ENCODE measurements around the gene CLDN9. TPM values are rescaled to one million over a fixed set of nuclear protein-coding genes. Genes with fewer than 3 reads are reported as not detected.

The CLDN9 gene
- total and polyA plus RNA-seq, 2 experiments from 2014 or later = 3.5 to 8.9 TPM

- Histone ChIP-seq H3K9me2 (replicated peaks; ENCODE audit: insufficient read depth) (no peaks in the 10 kb centered on the region), H3K4me1 (ENCODE audit: insufficient read depth) (peaks cover 3% of the 10 kb centered on the region), H3K27me3 (no peaks in the 10 kb centered on the region), H3K79me2 (no peaks in the 10 kb centered on the region), H3K9me3 (ENCODE audit: low read depth) (no peaks in the 10 kb centered on the region), H3K36me3 (replicated peaks; ENCODE audit: insufficient read depth, low read depth) (no peaks in the 10 kb centered on the region), H3K4me2 (no peak overlapping the region), H3K27ac (no peak overlapping the region), H4K20me1 (ENCODE audit: insufficient read depth, poor library complexity, severe bottlenecking) (no peaks in the 10 kb centered on the region), H3K4me3 (no peak overlapping the region), H2AFZ (no peak overlapping the region)
- no peak for TF ChIP-seq CTCF (IDR thresholded peaks at IDR 0.05; ENCODE audit: poor library complexity)
- TF ChIP-seq EZH2phosphoT487 (IDR thresholded peaks at IDR 0.05; ENCODE audit: low read depth, severe bottlenecking, unreplicated experiment) = no peak
- TF ChIP-seq EZH2 (IDR thresholded peaks at IDR 0.05; ENCODE audit: borderline replicate concordance) = no peak
- WGBS (ENCODE audit: low lambda C conversion rate, missing lambda C conversion rate) = 87% methylated on average over 15 of the region's 15 CpGs
- DNase-seq (ENCODE audit: low spot score) = no peak
Observed at GRCh38 chr16:2971985-2972784, 40.5 kb upstream of the CLDN9 start.

- H3K9me3 ChIP-seq (ENCODE audit: low read depth) = no peaks in the 10 kb centered on the region
- peaks cover 3% of the 10 kb centered on the region for H3K4me1 ChIP-seq (ENCODE audit: insufficient read depth)
- no peak overlapping the region for H3K4me3 ChIP-seq
- H3K4me2 ChIP-seq = no peak overlapping the region
- no peaks in the 10 kb centered on the region for H4K20me1 ChIP-seq (ENCODE audit: insufficient read depth, poor library complexity, severe bottlenecking)
- TF ChIP-seq EZH2 (IDR thresholded peaks at IDR 0.05; ENCODE audit: borderline replicate concordance) (no peak), CTCF (IDR thresholded peaks at IDR 0.05; ENCODE audit: poor library complexity) (no peak), EZH2phosphoT487 (IDR thresholded peaks at IDR 0.05; ENCODE audit: low read depth, severe bottlenecking, unreplicated experiment) (no peak)
- H3K36me3 ChIP-seq (replicated peaks; ENCODE audit: insufficient read depth, low read depth) = no peaks in the 10 kb centered on the region
- H3K9me2 ChIP-seq (replicated peaks; ENCODE audit: insufficient read depth) = no peaks in the 10 kb centered on the region
- no peaks in the 10 kb centered on the region for H3K79me2 ChIP-seq
- no peak overlapping the region for H3K27ac ChIP-seq
- H2AFZ ChIP-seq = no peak overlapping the region
- H3K27me3 ChIP-seq = no peaks in the 10 kb centered on the region
- WGBS (ENCODE audit: low lambda C conversion rate, missing lambda C conversion rate) = 78% methylated on average over 5 of the region's 5 CpGs
- DNase-seq (ENCODE audit: low spot score) = no peak
Observed at GRCh38 chr16:2973093-2973492, 39.6 kb upstream of the CLDN9 start.

- Histone ChIP-seq H3K27ac (no peak overlapping the region), H3K27me3 (no peaks in the 10 kb centered on the region), H3K4me1 (ENCODE audit: insufficient read depth) (peaks cover 3% of the 10 kb centered on the region), H3K79me2 (no peaks in the 10 kb centered on the region), H3K4me2 (no peak overlapping the region), H2AFZ (no peak overlapping the region), H4K20me1 (ENCODE audit: insufficient read depth, poor library complexity, severe bottlenecking) (no peaks in the 10 kb centered on the region), H3K9me2 (replicated peaks; ENCODE audit: insufficient read depth) (no peaks in the 10 kb centered on the region), H3K9me3 (ENCODE audit: low read depth) (no peaks in the 10 kb centered on the region), H3K4me3 (no peak overlapping the region), H3K36me3 (replicated peaks; ENCODE audit: insufficient read depth, low read depth) (no peaks in the 10 kb centered on the region)
- TF ChIP-seq CTCF (IDR thresholded peaks at IDR 0.05; ENCODE audit: poor library complexity) = no peak
- TF ChIP-seq EZH2 (IDR thresholded peaks at IDR 0.05; ENCODE audit: borderline replicate concordance) = no peak
- TF ChIP-seq EZH2phosphoT487 (IDR thresholded peaks at IDR 0.05; ENCODE audit: low read depth, severe bottlenecking, unreplicated experiment) = no peak
- 90% methylated on average over 12 of the region's 17 CpGs for WGBS (ENCODE audit: low lambda C conversion rate, missing lambda C conversion rate)
- no peak for DNase-seq (ENCODE audit: low spot score)
Observed at GRCh38 chr16:2973605-2974318, 39.0 kb upstream of the CLDN9 start.
